Psoas muscle (tissue), 8 donors: Measurements from ENCODE around the gene EVL. TPM values are rescaled to one million over a fixed set of nuclear protein-coding genes. Genes with fewer than 3 reads are reported as not detected.

Experiments used
- ATAC-seq, 4 donors: fragments of 200-7000 bp; cut with Tn5 transposase; one replicate each; pipeline ENCODE4 v1.9.1; 2020; ENCODE audit warnings: moderate library complexity in 3 of 4, mild to moderate bottlenecking in 2 of 4
- DNase-seq, 2 donors: peaks; one replicate each; pipeline ENCODE4 v3.0.0-alpha.2; 2020
- H3K27ac ChIP-seq: fragments of 200-600 bp; one replicate; pipeline ENCODE4 v1.8.0; 2022
- H3K27me3 ChIP-seq, 3 donors: fragments of 200-600 bp in 1 of 3; one replicate each; pipeline versions ENCODE4 v1.6.1 to v1.8.0; 2013 to 2022; ENCODE audit warnings: low read length in 2 of 3, mild to moderate bottlenecking in 2 of 3, moderate library complexity in 1 of 3; ENCODE audit not compliant: insufficient read depth in 3 of 3
- H3K36me3 ChIP-seq, 2 donors: fragments of 200-600 bp in 1 of 2; one replicate each; pipeline versions ENCODE4 v1.6.1 to v1.8.0; 2013 to 2022; ENCODE audit warnings: low read depth in 1 of 2, mild to moderate bottlenecking in 1 of 2, moderate library complexity in 1 of 2; ENCODE audit not compliant: insufficient read depth in 1 of 2
- H3K4me1 ChIP-seq: fragments of 200-600 bp; one replicate; pipeline ENCODE4 v1.8.0; 2022
- H3K4me3 ChIP-seq: fragments of 200-600 bp; one replicate; pipeline ENCODE4 v1.8.0; 2022; ENCODE audit warnings: mild to moderate bottlenecking
- H3K9me3 ChIP-seq: fragments of 200-600 bp; one replicate; pipeline ENCODE4 v1.8.0; 2022
- CTCF ChIP-seq: fragments of 200-600 bp; IDR thresholded peaks from one replicate; pipeline ENCODE4 v1.8.0; 2022; ENCODE audit warnings: antibody characterized with exemption
- WGBS, 3 donors: extraction: QIAGEN DNeasy Blood & Tissue Kit; methylation state at CpG; one replicate each; pipeline versions ENCODE4 v1.1.6 to v1.1.7; 2013; 5-methylcytosine and 5-hydroxymethylcytosine counted together
- intact Hi-C, 2 donors: fragments of 100-400 bp; cut with DNase I; formaldehyde crosslinking; loops; one replicate each; pipeline versions ENCODE4 v1.11.0 to v1.14.2; 2022
- polyA plus RNA-seq, 3 donors: library from polyadenylated mRNA; stranded (reverse); fragments of 200-250 nt; gene quantifications; one replicate each; pipeline ENCODE4 v1.2.3, GENCODE V29; 2013
- total RNA-seq, 4 donors: library from RNA; stranded (reverse); fragmentation: NEBNext Ultra II Directional in 2 of 4; extraction: Animal tissue kit (Norgen Biotek cat#: 25700) in 2 of 4; gene quantifications; one replicate each; pipeline versions ENCODE4 v1.2.1 to v1.2.4, GENCODE V29; 2021 to 2023
- donor health status: healthy with polysubstance abuse.
- donor health status: DM: no; HTN: no; CAD: no; lungs with moderate emphysema.
- donor health status: Bipolar disorder and iron deficiency.
- donor health status: healthy.
- donor health status: DM: yes; HTN: yes; CAD: no.
- donor health status: DM: no; HTN: no; CAD: no.
- donor health status: DM: no; HTN: no; CAD: no.
- donor health status: DM: yes; HTN: yes; CAD: no.

Gene EVL
- total and polyA plus RNA-seq, 7 donors: 9.6 to 30.4 (median 17.1) TPM

- Histone ChIP-seq H3K9me3 (no peaks in the 10 kb centered on the region), H3K4me1 (no peaks in the 10 kb centered on the region), H3K4me3 (no peak overlapping the region), H3K27ac (no peak overlapping the region), H3K36me3 (peaks cover 0 to 4% of the 10 kb centered on the region in 2 donors), H3K27me3 (no peaks in the 10 kb centered on the region)
- ATAC-seq (no peak), DNase-seq (no peak)
- intact Hi-C loops: no loop called here
- WGBS, 3 donors: 97 to 99% (median 98%) methylated on average over 13 of the region's 13 CpGs
- no peak for TF ChIP-seq CTCF
Measured at GRCh38 chr14:100138955-100139354, 73.7 kb downstream of the EVL start.

GRCh38 chr14:100140452-100141078 is 75.3 kb downstream of the EVL start:
- 82 to 89% (median 86%) methylated on average over 16 of the region's 16 CpGs for WGBS, 3 donors
- H3K4me1 ChIP-seq: no peaks in the 10 kb centered on the region
- no peak for DNase-seq
- TF ChIP-seq CTCF: no peak
- H3K27ac ChIP-seq: no peak overlapping the region
- H3K36me3 ChIP-seq: no peaks in the 10 kb centered on the region
- intact Hi-C loops: no loop called here
- no peak for ATAC-seq
- no peak overlapping the region for H3K4me3 ChIP-seq
- no peaks in the 10 kb centered on the region for H3K9me3 ChIP-seq
- no peaks in the 10 kb centered on the region for H3K27me3 ChIP-seq

- no peaks in the 10 kb centered on the region for H3K27me3 ChIP-seq
- no peak overlapping the region for H3K4me3 ChIP-seq
- H3K27ac ChIP-seq: no peak overlapping the region
- WGBS, 3 donors: 86 to 93% (median 90%) methylated on average over 7 of the region's 7 CpGs
- intact Hi-C loops: no loop called here
- H3K36me3 ChIP-seq: no peaks in the 10 kb centered on the region
- no peak for DNase-seq
- H3K4me1 ChIP-seq: no peaks in the 10 kb centered on the region
- no peak for TF ChIP-seq CTCF
- H3K9me3 ChIP-seq: no peaks in the 10 kb centered on the region
- no peak for ATAC-seq
Measured at GRCh38 chr14:100141098-100141497, 75.9 kb downstream of the EVL start.

- no peak for TF ChIP-seq CTCF
- H3K4me1 ChIP-seq: no peaks in the 10 kb centered on the region
- 52 to 70% (median 66%) methylated on average over 13 to 14 of the region's 14 CpGs for WGBS, 3 donors
- intact Hi-C loops: no loop called here
- DNase-seq (peak in 1 of 2 donors; percentile 23), ATAC-seq (peak in 3 of 4 donors; percentile 23 to 48 (median 47))
- no peaks in the 10 kb centered on the region for H3K36me3 ChIP-seq
- no peaks in the 10 kb centered on the region for H3K9me3 ChIP-seq
- no peak overlapping the region for H3K27ac ChIP-seq
- no peak overlapping the region for H3K4me3 ChIP-seq
- no peaks in the 10 kb centered on the region for H3K27me3 ChIP-seq
Measured at GRCh38 chr14:100142073-100143040, 77.1 kb downstream of the EVL start.
